ENCODE measurements around the gene PIK3CB. TPM values are rescaled to one million over a fixed set of nuclear protein-coding genes. Genes with fewer than 3 reads are reported as not detected.

The PIK3CB gene
- total and polyA plus RNA-seq, 10 of the 15 experiments (the other 5 are each of a cell fraction or from before 2014, with no cell fraction given): 5.0 to 18.4 (median 10.4) TPM

GRCh38 chr3:138862924-138863775 lies 28.4 kb upstream of the PIK3CB start:
- Histone ChIP-seq H3K4me3 (no peak overlapping the region), H3K9ac (ENCODE audit: control insufficient read depth, insufficient read depth, low read length) (no peak overlapping the region), H3K4me2 (ENCODE audit: control insufficient read depth, insufficient read depth) (no peak overlapping the region), H3K27ac (ENCODE audit: control insufficient read depth, insufficient read depth) (no peak overlapping the region), H3K79me2 (ENCODE audit: control insufficient read depth, insufficient read depth, low read length) (no peaks in the 10 kb centered on the region), H3K36me3 (ENCODE audit: control insufficient read depth in 2 of 2, insufficient read depth in 2 of 2, low read length in 1 of 2) (no peaks in the 10 kb centered on the region), H3K4me1 (ENCODE audit: control insufficient read depth, insufficient read depth, low read length) (peaks cover 7% of the 10 kb centered on the region), H3K27me3 (replicated peaks in 1 of 2; ENCODE audit: control insufficient read depth in 2 of 2, insufficient read depth in 2 of 2, low read length in 1 of 2) (no peaks in the 10 kb centered on the region), H2AFZ (ENCODE audit: control insufficient read depth, low read depth, low read length) (peak overlapping the region; percentile 51), H4K20me1 (ENCODE audit: control insufficient read depth, insufficient read depth) (no peaks in the 10 kb centered on the region), H3K9me3 (replicated peaks; ENCODE audit: control insufficient read depth, insufficient read depth, low read length) (no peaks in the 10 kb centered on the region)
- 46% methylated on average over 11 of the region's 11 CpGs for WGBS (ENCODE audit: insufficient coverage, insufficient replicate concordance, low lambda C conversion rate, missing lambda C conversion rate)
- FAIRE-seq (no peak), ATAC-seq (peak; percentile 69), DNase-seq (ENCODE audit: low read depth, low spot score) (no peak)
- BruUV-seq (replicated peaks): no TSS peak
- ChIA-PET CTCF (interaction anchor here (1.1 to 1.6 kb wide), 3 partner anchors 21 to 149 kb away, joined by 3 to 6 read pairs (median 4); no protein-coding TSS in a partner anchor), RAD21 (ENCODE audit: unreplicated experiment) (interaction anchor here (0.6 to 1.2 kb wide), 2 partner anchors 48 to 60 kb away, joined by 3 to 5 read pairs; no protein-coding TSS in a partner anchor), POLR2A (no interaction called here), SMC1A (ENCODE audit: uncharacterized antibody, unreplicated experiment) (interaction anchor here (0.7 to 1.4 kb wide), 6 partner anchors 9 to 265 kb away, joined by 3 to 6 read pairs (median 3); no protein-coding TSS in a partner anchor)
- in situ Hi-C loops (cut with MboI): no loop called here
- TF ChIP-seq DPF2 (IDR thresholded peaks at IDR 0.05): peak; percentile 29; the same call in 1 of the 2 replicates
- no peak for TF ChIP-seq SRF (IDR thresholded peaks at IDR 0.05; ENCODE audit: low read depth in 2 of 2, low read length in 2 of 2)
- no peak for TF ChIP-seq ZBTB11 (CRISPR knock-in tag; IDR thresholded peaks at IDR 0.05)
- 0 out of 2 replicates have a peak, but pooled peaks have one; percentile 36 for TF ChIP-seq IKZF1 (conservative IDR thresholded peaks at IDR 0.05)
- no peak for TF ChIP-seq MEF2B (IDR thresholded peaks at IDR 0.05; ENCODE audit: partially characterized antibody, poor library complexity, severe bottlenecking)
- peak; percentile 61; the same call in 1 of the 2 replicates for TF ChIP-seq ZBTB40 (IDR thresholded peaks at IDR 0.05; ENCODE audit: borderline replicate concordance)
- no peak for TF ChIP-seq IRF3 (IDR thresholded peaks at IDR 0.05)
- intact Hi-C loops (cut with micrococcal nuclease; ENCODE audit: unreplicated experiment): no loop called here
